Non-pigmented ciliary epithelial cell (primary cell): ENCODE data around the gene DCAF8.

Experiments
- DNase-seq: peaks from one replicate; pipeline ENCODE4 v3.0.0-alpha.2; 2010; ENCODE audit warnings: low read depth

DCAF8 gene

GRCh38 chr1:160261556-160261892 is 825 bp downstream of the DCAF8 start:
- DNase-seq: peak; percentile 63

GRCh38 chr1:160260406-160261382 is 1.7 kb downstream of the DCAF8 start:
- DNase-seq: peak; percentile 87

- DNase-seq: no peak
These were observed 4.1 kb downstream of the DCAF8 start for GRCh38 chr1:160258177-160258798.

GRCh38 chr1:160257411-160258015 is 4.8 kb downstream of the DCAF8 start:
- no peak for DNase-seq

- DNase-seq: peak; percentile 48
These were observed 5.8 kb downstream of the DCAF8 start for GRCh38 chr1:160256396-160257046.

GRCh38 chr1:160255781-160256300 is 6.5 kb downstream of the DCAF8 start:
- DNase-seq: no peak

GRCh38 chr1:160251687-160252526 is 10.4 kb downstream of the DCAF8 start:
- peak; percentile 30 for DNase-seq

GRCh38 chr1:160251011-160251410 is 11.3 kb downstream of the DCAF8 start:
- DNase-seq: no peak

GRCh38 chr1:160247053-160247452 is 15.3 kb downstream of the DCAF8 start:
- no peak for DNase-seq

- DNase-seq: no peak
These were observed 16.9 kb downstream of the DCAF8 start for GRCh38 chr1:160245434-160245833.

GRCh38 chr1:160244209-160244608 is 18.1 kb downstream of the DCAF8 start:
- DNase-seq: no peak

- no peak for DNase-seq
These were observed 18.6 kb downstream of the DCAF8 start for GRCh38 chr1:160243767-160244166.

- no peak for DNase-seq
These were observed 22.6 kb downstream of the DCAF8 start for GRCh38 chr1:160239582-160240299.

GRCh38 chr1:160238408-160238807 is 23.9 kb downstream of the DCAF8 start:
- no peak for DNase-seq

GRCh38 chr1:160237558-160237957 is 24.8 kb downstream of the DCAF8 start:
- no peak for DNase-seq

- DNase-seq: no peak
These were observed 25.5 kb downstream of the DCAF8 start for GRCh38 chr1:160236806-160237205.

- DNase-seq: no peak
These were observed 29.4 kb downstream of the DCAF8 start for GRCh38 chr1:160232911-160233310.

GRCh38 chr1:160228431-160228830 is 33.9 kb downstream of the DCAF8 start:
- no peak for DNase-seq

GRCh38 chr1:160227561-160227960 is 34.8 kb downstream of the DCAF8 start:
- no peak for DNase-seq

GRCh38 chr1:160227034-160227433 is 35.3 kb downstream of the DCAF8 start:
- DNase-seq: no peak

GRCh38 chr1:160226623-160227022 is 35.7 kb downstream of the DCAF8 start:
- DNase-seq: no peak
